Measurements from ENCODE around the gene IL18.

The IL18 gene

GRCh38 chr11:112114460-112114859 lies 49.4 kb downstream of the IL18 start:
- in situ Hi-C loops (cut with MboI; ENCODE audit: low pct_unique_long_range_greater_than_20kb, low sequenced_read_pairs, unreplicated experiment): no loop called here
- no peak for TF ChIP-seq CTCF (IDR thresholded peaks at IDR 0.05; ENCODE audit: extremely low read depth, insufficient read depth, missing control alignments)
- no peak for DNase-seq (ENCODE audit: low spot score)

- in situ Hi-C loops (cut with MboI; ENCODE audit: low pct_unique_long_range_greater_than_20kb, low sequenced_read_pairs, unreplicated experiment): no loop called here
- DNase-seq (ENCODE audit: low spot score): peak; percentile 46
- peak; percentile 71 for TF ChIP-seq CTCF (IDR thresholded peaks at IDR 0.05; ENCODE audit: extremely low read depth, insufficient read depth, missing control alignments)
These were observed 50.1 kb downstream of the IL18 start for GRCh38 chr11:112113539-112114457.

GRCh38 chr11:112106070-112106469 lies 57.8 kb downstream of the IL18 start:
- in situ Hi-C loops (cut with MboI; ENCODE audit: low pct_unique_long_range_greater_than_20kb, low sequenced_read_pairs, unreplicated experiment): no loop called here
- no peak for TF ChIP-seq CTCF (IDR thresholded peaks at IDR 0.05; ENCODE audit: extremely low read depth, insufficient read depth, missing control alignments)
- no peak for DNase-seq (ENCODE audit: low spot score)

GRCh38 chr11:112103446-112103845 lies 60.4 kb downstream of the IL18 start:
- DNase-seq (ENCODE audit: low spot score): no peak
- TF ChIP-seq CTCF (IDR thresholded peaks at IDR 0.05; ENCODE audit: extremely low read depth, insufficient read depth, missing control alignments): no peak
- in situ Hi-C loops (cut with MboI; ENCODE audit: low pct_unique_long_range_greater_than_20kb, low sequenced_read_pairs, unreplicated experiment): no loop called here

GRCh38 chr11:112100462-112100861 lies 63.4 kb downstream of the IL18 start:
- DNase-seq (ENCODE audit: low spot score): no peak
- in situ Hi-C loops (cut with MboI; ENCODE audit: low pct_unique_long_range_greater_than_20kb, low sequenced_read_pairs, unreplicated experiment): no loop called here
- no peak for TF ChIP-seq CTCF (IDR thresholded peaks at IDR 0.05; ENCODE audit: extremely low read depth, insufficient read depth, missing control alignments)

GRCh38 chr11:112097734-112098528 lies 66.0 kb downstream of the IL18 start:
- in situ Hi-C loops (cut with MboI; ENCODE audit: low pct_unique_long_range_greater_than_20kb, low sequenced_read_pairs, unreplicated experiment): no loop called here
- no peak for TF ChIP-seq CTCF (IDR thresholded peaks at IDR 0.05; ENCODE audit: extremely low read depth, insufficient read depth, missing control alignments)
- DNase-seq (ENCODE audit: low spot score): no peak

Data from GM13977 (cell line).